HG03565 (cell line): Measurements from ENCODE around the gene RAB31.
"Not testable (repeated sequence)": the region's sequence is repeated elsewhere in the genome, so short reads cannot be mapped to it uniquely, and the experiment has no call there.

Source experiments
- ATAC-seq: cut with Tn5 transposase; IDR thresholded peaks from one replicate; pipeline ENCODE4 v1.9.1; 2021; ENCODE audit warnings: mild to moderate bottlenecking, moderate library complexity; ENCODE audit not compliant: unreplicated experiment

RAB31 gene

GRCh38 chr18:9757827-9758621, 49.9 kb downstream of the RAB31 start:
- ATAC-seq, result no peak

GRCh38 chr18:9758624-9759075, 50.5 kb downstream of the RAB31 start:
- no peak for ATAC-seq

GRCh38 chr18:9760641-9761040, 52.5 kb downstream of the RAB31 start:
- no peak for ATAC-seq

- no peak for ATAC-seq
These were observed 54.4 kb downstream of the RAB31 start for GRCh38 chr18:9762526-9762925.

DNA sequence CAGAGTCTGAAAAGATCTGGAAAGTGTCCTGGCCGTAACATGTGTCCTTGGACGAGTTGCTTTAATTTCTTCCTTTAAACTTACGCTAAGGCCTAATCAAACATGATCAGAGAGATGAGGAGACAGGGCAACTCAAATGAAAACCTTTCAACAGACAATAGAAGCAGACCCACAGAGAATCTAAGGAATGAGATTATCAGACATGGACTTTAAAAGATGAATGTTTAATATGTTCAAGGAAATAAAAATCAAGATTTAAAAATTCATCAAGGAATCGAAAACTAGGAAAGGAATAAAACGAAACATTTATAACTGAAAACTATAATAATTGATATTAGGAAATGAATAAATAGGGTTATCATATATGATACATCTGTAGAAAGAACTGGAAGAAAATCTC, 55.1 kb downstream of the RAB31 start:
- ATAC-seq, result no peak

DNA sequence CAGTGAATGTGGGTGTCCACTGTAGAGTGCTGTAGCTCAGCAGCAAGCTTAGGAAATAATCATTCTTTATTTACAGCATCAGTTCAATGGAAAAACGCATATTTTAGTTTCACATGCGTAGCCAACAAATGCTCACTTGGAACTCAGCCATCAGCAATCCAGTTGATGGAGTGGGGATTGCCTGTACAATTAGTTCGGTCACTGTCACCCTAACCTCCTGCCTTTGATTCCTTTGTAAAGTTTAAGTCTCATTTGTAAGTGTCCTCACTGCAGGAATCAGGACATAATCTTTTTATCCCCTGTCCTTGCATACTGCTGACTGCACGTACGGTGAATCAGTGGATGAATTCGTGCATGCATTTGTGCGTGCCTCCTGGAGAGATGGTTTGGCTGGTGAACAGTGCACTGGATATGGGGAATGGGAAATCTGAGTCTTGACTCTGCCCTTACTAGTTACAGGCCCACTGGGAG, 55.9 kb downstream of the RAB31 start:
- ATAC-seq, result no peak

- no peak for ATAC-seq
These were observed 57.4 kb downstream of the RAB31 start for GRCh38 chr18:9765501-9765900.

DNA sequence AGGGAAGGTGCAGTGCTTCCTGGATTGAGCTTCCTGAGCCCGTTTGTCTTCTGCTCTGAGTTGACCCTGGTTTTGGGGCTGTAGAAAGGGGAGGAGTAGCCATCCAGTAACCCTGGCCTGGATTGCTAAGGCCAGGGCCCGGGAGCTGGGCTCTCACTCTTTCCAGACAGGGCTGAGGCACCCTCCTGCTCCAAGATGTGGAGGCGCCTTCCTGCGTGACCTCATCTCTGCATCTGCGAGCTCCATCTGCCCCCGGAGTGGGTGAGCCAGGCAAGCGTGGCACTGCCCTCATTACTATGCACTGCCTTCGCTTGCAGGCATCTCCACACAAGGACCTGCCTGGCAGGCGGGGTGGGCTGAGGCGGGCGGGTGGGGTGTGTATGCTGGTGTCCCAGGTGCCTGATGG, 58.0 kb downstream of the RAB31 start:
- ATAC-seq, result no peak

- no peak for ATAC-seq
These were observed 58.6 kb downstream of the RAB31 start for GRCh38 chr18:9766740-9767139.

- ATAC-seq, result not testable (repeated sequence)
These were observed 60.1 kb downstream of the RAB31 start for GRCh38 chr18:9768071-9768691.

- not testable (repeated sequence) for ATAC-seq
These were observed 62.0 kb downstream of the RAB31 start for GRCh38 chr18:9770111-9770510.

GRCh38 chr18:9771261-9771976, 63.3 kb downstream of the RAB31 start:
- ATAC-seq, result no peak

GRCh38 chr18:9771977-9772660, 64.0 kb downstream of the RAB31 start:
- no peak for ATAC-seq

DNA sequence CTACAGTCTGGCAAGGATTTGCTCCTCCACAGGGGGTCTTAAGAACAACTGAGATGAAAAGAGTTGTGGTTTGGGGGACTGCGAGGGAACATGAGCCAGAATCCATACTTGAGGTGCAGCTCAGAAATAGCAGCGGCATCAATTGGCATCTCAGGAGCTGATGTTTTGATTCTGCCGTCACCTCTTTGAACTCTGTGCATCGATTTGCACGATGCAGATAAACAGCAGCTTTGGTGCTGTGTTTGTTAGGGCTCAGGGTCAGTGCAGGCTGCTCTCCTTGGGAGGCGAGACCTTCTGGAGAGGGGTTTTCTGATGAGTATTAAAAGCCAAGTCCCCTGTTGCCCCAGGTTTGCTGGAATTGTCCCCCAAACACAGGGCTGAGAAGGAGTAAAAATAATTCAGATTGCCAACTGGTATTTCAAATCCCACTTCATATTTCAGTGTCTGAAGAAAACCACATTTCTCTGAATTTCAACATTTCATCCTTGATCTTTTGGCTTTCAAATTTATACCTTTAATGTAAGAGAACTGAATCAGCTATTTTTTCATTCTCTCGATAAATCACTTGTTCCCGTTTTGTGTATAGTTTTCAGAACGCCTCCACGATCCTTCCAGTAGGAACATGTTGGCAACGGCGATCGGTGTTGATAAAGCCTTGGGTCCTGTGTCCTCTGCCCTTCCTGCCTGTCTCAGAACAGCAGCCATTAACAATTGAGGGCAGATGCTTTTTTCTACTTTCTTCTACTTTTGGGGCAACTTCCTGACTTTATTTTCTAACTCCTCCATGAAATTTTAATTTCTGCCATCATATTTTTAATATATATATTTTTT, 65.0 kb downstream of the RAB31 start:
- no peak for ATAC-seq

DNA sequence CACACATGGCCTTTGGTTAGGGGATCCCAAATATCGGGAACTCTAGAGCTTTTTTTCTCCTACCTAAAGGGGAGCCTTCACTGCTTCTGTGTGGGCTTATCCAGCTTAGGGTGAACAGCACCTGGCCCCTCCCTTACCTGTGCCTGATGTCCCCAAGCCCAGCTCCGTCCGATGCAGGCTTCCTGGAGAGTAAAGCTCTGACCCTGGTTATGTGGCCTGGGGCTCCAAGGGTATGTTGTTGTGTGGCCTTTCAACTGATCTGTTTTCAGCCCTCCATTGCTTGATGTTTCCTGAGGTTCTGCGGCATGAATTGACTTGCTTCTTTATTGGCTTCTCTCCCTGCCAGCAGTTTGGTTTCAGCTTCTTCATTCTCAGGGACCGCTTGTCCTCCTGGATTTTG, 66.0 kb downstream of the RAB31 start:
- no peak for ATAC-seq

DNA sequence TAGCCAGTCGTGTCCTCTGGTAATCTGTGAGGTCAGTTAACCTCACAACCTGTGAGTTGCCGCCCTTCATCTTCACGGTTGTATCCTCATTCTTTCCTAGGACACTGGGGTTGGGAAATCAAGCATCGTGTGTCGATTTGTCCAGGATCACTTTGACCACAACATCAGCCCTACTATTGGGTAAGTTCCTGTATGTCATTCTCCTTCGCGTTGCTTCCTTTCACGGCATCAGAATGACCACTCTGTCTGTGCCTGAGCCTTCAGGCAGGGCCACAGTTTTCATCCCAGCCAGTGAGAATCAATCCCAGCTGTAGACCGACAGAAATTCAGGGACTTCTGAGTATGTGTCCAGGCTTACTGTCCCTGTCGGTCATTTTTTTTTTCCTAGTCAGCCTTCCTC, 67.1 kb downstream of the RAB31 start:
- no peak for ATAC-seq

- no peak for ATAC-seq
These were observed 71.5 kb downstream of the RAB31 start for GRCh38 chr18:9779630-9780029.

- ATAC-seq, result no peak
These were observed 74.2 kb downstream of the RAB31 start for GRCh38 chr18:9782073-9782857.

DNA sequence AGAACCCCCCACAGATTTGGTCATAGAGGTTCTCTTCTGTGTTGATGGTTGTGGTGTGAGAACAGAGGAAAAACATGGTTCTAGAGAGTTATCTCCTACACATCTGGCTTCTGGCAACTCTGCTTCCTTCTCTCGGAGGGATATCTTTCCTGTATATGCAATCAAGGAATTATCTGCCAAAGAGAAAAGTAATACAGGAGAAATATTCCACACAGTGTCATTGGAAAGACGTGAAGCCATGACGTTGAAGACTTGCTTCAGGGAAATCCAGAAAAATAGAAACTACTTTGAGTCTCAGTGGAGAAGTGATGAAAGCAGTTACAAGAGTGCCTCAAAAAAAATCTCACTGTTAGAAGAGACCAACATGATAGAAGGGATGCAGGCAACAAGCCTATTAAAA, 78.5 kb downstream of the RAB31 start:
- ATAC-seq, result no peak
